Inflammatory macrophage (primary cell): ENCODE data around the gene PCBP2.
A peak's percentile ranks its signal among the peaks of the same experiment; 100 is the strongest.
"Not testable (repeated sequence)": the region's sequence is repeated elsewhere in the genome, so short reads cannot be mapped to it uniquely, and the experiment has no call there.

Experiments used
- DNase-seq, 2 donors: peaks; one replicate each; pipeline ENCODE4 v3.0.0-alpha.2; 2020 to 2022

PCBP2 gene

GRCh38 chr12:53474077-53474476 lies 22.2 kb downstream of the PCBP2 start:
- no peak for DNase-seq

- peak; percentile 36 to 45 for DNase-seq
Measured at GRCh38 chr12:53474819-53475218, 22.9 kb downstream of the PCBP2 start.

- no peak for DNase-seq
Measured at GRCh38 chr12:53476769-53477209, 24.9 kb downstream of the PCBP2 start.

GRCh38 chr12:53478865-53479264 lies 27.0 kb downstream of the PCBP2 start:
- no peak for DNase-seq

- DNase-seq: no peak
Measured at GRCh38 chr12:53479331-53479730, 27.4 kb downstream of the PCBP2 start.

GRCh38 chr12:53480491-53481442 lies 28.9 kb downstream of the PCBP2 start:
- no peak for DNase-seq

- not testable (repeated sequence) for DNase-seq
Measured at GRCh38 chr12:53481458-53481857, 29.6 kb downstream of the PCBP2 start.

GRCh38 chr12:53481939-53482586 lies 30.2 kb downstream of the PCBP2 start:
- DNase-seq: no peak

- no peak for DNase-seq
Measured at GRCh38 chr12:53482626-53483168, 30.8 kb downstream of the PCBP2 start.

- DNase-seq: no peak
Measured at GRCh38 chr12:53483225-53483978, 31.5 kb downstream of the PCBP2 start.

GRCh38 chr12:53483979-53484377 lies 32.1 kb downstream of the PCBP2 start:
- DNase-seq: no peak

GRCh38 chr12:53484686-53485575 lies 33.0 kb downstream of the PCBP2 start:
- no peak for DNase-seq

- no peak for DNase-seq
Measured at GRCh38 chr12:53485955-53486735, 34.2 kb downstream of the PCBP2 start.

- no peak for DNase-seq
Measured at GRCh38 chr12:53486736-53487487, 35.0 kb downstream of the PCBP2 start.

- DNase-seq: no peak
Measured at GRCh38 chr12:53489242-53489864, 37.5 kb downstream of the PCBP2 start.

GRCh38 chr12:53492188-53492587 lies 40.3 kb downstream of the PCBP2 start:
- DNase-seq: no peak

GRCh38 chr12:53492830-53493609 lies 41.1 kb downstream of the PCBP2 start:
- DNase-seq: peak; percentile 79 to 91

GRCh38 chr12:53493610-53494391 lies 41.9 kb downstream of the PCBP2 start:
- no peak for DNase-seq
